GM12873 (cell line): Measurements from ENCODE around the gene CD99L2.

ENCODE experiments used
- CTCF ChIP-seq: IDR thresholded peaks from 2 replicates; pipeline ENCODE4 v1.5.1; 2012; ENCODE audit warnings: low read depth, mild to moderate bottlenecking, moderate library complexity, low read length, control low read depth; ENCODE audit not compliant: insufficient read depth; ENCODE audit errors: missing control alignments

CD99L2 gene

GRCh38 chrX:150775569-150776350 is 122.7 kb downstream of the CD99L2 start:
- TF ChIP-seq CTCF: no peak

- no peak for TF ChIP-seq CTCF
Observed at GRCh38 chrX:150774798-150775568, 123.5 kb downstream of the CD99L2 start.

- no peak for TF ChIP-seq CTCF
Observed at GRCh38 chrX:150773634-150774033, 124.8 kb downstream of the CD99L2 start.

GRCh38 chrX:150773117-150773516 is 125.4 kb downstream of the CD99L2 start:
- no peak for TF ChIP-seq CTCF

GRCh38 chrX:150772150-150772970 is 126.1 kb downstream of the CD99L2 start:
- TF ChIP-seq CTCF: peak; percentile 87

GRCh38 chrX:150771116-150771515 is 127.4 kb downstream of the CD99L2 start:
- TF ChIP-seq CTCF: no peak

- no peak for TF ChIP-seq CTCF
Observed at GRCh38 chrX:150770623-150771022, 127.8 kb downstream of the CD99L2 start.
